Measurements from ENCODE around the gene LRCOL1.

Gene LRCOL1

GRCh38 chr12:132562489-132563021, 47.8 kb downstream of the LRCOL1 start:
- DNase-seq: no peak

GRCh38 chr12:132561427-132562156, 48.8 kb downstream of the LRCOL1 start:
- no peak for DNase-seq

- DNase-seq: peak; percentile 33
Observed at GRCh38 chr12:132560614-132561426, 49.6 kb downstream of the LRCOL1 start.

GRCh38 chr12:132560364-132560613, 50.1 kb downstream of the LRCOL1 start:
- DNase-seq: no peak

- no peak for DNase-seq
Observed at GRCh38 chr12:132559652-132560363, 50.6 kb downstream of the LRCOL1 start.

GRCh38 chr12:132558861-132559623, 51.3 kb downstream of the LRCOL1 start:
- DNase-seq: no peak

GRCh38 chr12:132558042-132558856, 52.1 kb downstream of the LRCOL1 start:
- no peak for DNase-seq

- no peak for DNase-seq
Observed at GRCh38 chr12:132557291-132558015, 52.9 kb downstream of the LRCOL1 start.

GRCh38 chr12:132556801-132557200, 53.6 kb downstream of the LRCOL1 start:
- DNase-seq: no peak

GRCh38 chr12:132556216-132556615, 54.2 kb downstream of the LRCOL1 start:
- DNase-seq: no peak

GRCh38 chr12:132555686-132556085, 54.7 kb downstream of the LRCOL1 start:
- no peak for DNase-seq

- DNase-seq: no peak
Observed at GRCh38 chr12:132554845-132555630, 55.3 kb downstream of the LRCOL1 start.

Measured in DMS 273 treated with DMSO at 0.1 percent for 48 hours (cell line).